GM21576 (cell line): Measurements from ENCODE around the gene GUCY2D.
"Not testable (repeated sequence)": the region's sequence is repeated elsewhere in the genome, so short reads cannot be mapped to it uniquely, and the experiment has no call there.

Source experiments
- ATAC-seq: cut with Tn5 transposase; IDR thresholded peaks from one replicate; pipeline ENCODE4 v1.9.1; 2021; ENCODE audit warnings: mild to moderate bottlenecking, moderate library complexity; ENCODE audit not compliant: unreplicated experiment

The GUCY2D gene

GRCh38 chr17:8015236-8015956 lies 13.0 kb downstream of the GUCY2D start:
- ATAC-seq, result no peak

GRCh38 chr17:8015957-8016631 lies 13.7 kb downstream of the GUCY2D start:
- ATAC-seq, result no peak

- ATAC-seq, result no peak
Observed at GRCh38 chr17:8016632-8017424, 14.4 kb downstream of the GUCY2D start.

- ATAC-seq, result no peak
Observed at GRCh38 chr17:8018436-8018835, 16.0 kb downstream of the GUCY2D start.

- no peak for ATAC-seq
Observed at GRCh38 chr17:8019166-8019565, 16.8 kb downstream of the GUCY2D start.

- no peak for ATAC-seq
Observed at GRCh38 chr17:8019665-8020650, 17.5 kb downstream of the GUCY2D start.

GRCh38 chr17:8020776-8021564 lies 18.6 kb downstream of the GUCY2D start:
- no peak for ATAC-seq

- ATAC-seq, result no peak
Observed at GRCh38 chr17:8021565-8022359, 19.3 kb downstream of the GUCY2D start.

- no peak for ATAC-seq
Observed at GRCh38 chr17:8022360-8023003, 20.1 kb downstream of the GUCY2D start.

- ATAC-seq, result not testable (repeated sequence)
Observed at GRCh38 chr17:8024161-8024560, 21.7 kb downstream of the GUCY2D start.

- ATAC-seq, result no peak
Observed at GRCh38 chr17:8025176-8025911, 22.9 kb downstream of the GUCY2D start.

- ATAC-seq, result no peak
Observed at GRCh38 chr17:8029121-8029520, 26.7 kb downstream of the GUCY2D start.

GRCh38 chr17:8031261-8031661 lies 28.8 kb downstream of the GUCY2D start:
- ATAC-seq, result no peak

- ATAC-seq, result no peak
Observed at GRCh38 chr17:8031950-8032349, 29.5 kb downstream of the GUCY2D start.

GRCh38 chr17:8032442-8032841 lies 30.0 kb downstream of the GUCY2D start:
- ATAC-seq, result no peak

GRCh38 chr17:8038954-8039610 lies 36.7 kb downstream of the GUCY2D start, which contains the start of gene ALOX15B:
ALOX15B (plus strand) TSS chr17:8039059; CDS start chr17:8039156, 97 bp downstream.
- ATAC-seq, result no peak

GRCh38 chr17:8039611-8040168 lies 37.3 kb downstream of the GUCY2D start:
- ATAC-seq, result no peak
